ENCODE data around the gene SLC25A52.
"Not testable (repeated sequence)": the region's sequence is repeated elsewhere in the genome, so short reads cannot be mapped to it uniquely, and the experiment has no call there.

SLC25A52 gene, protein sequence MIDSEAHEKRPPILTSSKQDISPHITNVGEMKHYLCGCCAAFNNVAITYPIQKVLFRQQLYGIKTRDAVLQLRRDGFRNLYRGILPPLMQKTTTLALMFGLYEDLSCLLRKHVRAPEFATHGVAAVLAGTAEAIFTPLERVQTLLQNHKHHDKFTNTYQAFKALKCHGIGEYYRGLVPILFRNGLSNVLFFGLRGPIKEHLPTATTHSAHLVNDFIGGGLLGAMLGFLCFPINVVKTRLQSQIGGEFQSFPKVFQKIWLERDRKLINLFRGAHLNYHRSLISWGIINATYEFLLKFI

GRCh38 chr18:31760695-31761094 lies at the start of gene SLC25A52:
TSS of gene SLC25A52 (minus strand) at chr18:31760880. CDS start at chr18:31760661, 219 bp downstream.
- Histone ChIP-seq H3K27me3 (ENCODE audit: insufficient read depth, insufficient read length) (no peaks in the 10 kb centered on the region), H3K9ac (ENCODE audit: insufficient read length, low read depth) (no peak within 1 kb of the TSS), H3K4me3 (ENCODE audit: insufficient read length, low read depth) (no peak within 1 kb of the TSS), H3K4me1 (ENCODE audit: insufficient read depth, insufficient read length) (no peaks in the 10 kb centered on the region), H3K36me3 (ENCODE audit: insufficient read depth, insufficient read length, low read length) (no peaks in the 10 kb centered on the region), H3K9me3 (ENCODE audit: insufficient read depth, low read length) (no peaks in the 10 kb centered on the region)
- DNase-seq (ENCODE audit: low read depth, low spot score): no peak
- TF ChIP-seq ZNF274 (IDR thresholded peaks at IDR 0.05; ENCODE audit: low read depth, low read length) (no peak), SUZ12 (IDR thresholded peaks at IDR 0.05; ENCODE audit: extremely low read depth, insufficient read depth, insufficient read length) (no peak), YY1 (IDR thresholded peaks at IDR 0.05; ENCODE audit: insufficient read depth, insufficient read length) (no peak)

GRCh38 chr18:31809049-31809448 lies 48.4 kb upstream of the SLC25A52 start:
- H3K9ac ChIP-seq (ENCODE audit: insufficient read length, low read depth); H3K9me3 ChIP-seq (ENCODE audit: insufficient read depth, low read length); H3K36me3 ChIP-seq (ENCODE audit: insufficient read depth, insufficient read length, low read length); H3K27me3 ChIP-seq (ENCODE audit: insufficient read depth, insufficient read length); DNase-seq (ENCODE audit: low read depth, low spot score); H3K4me3 ChIP-seq (ENCODE audit: insufficient read length, low read depth); H3K4me1 ChIP-seq (ENCODE audit: insufficient read depth, insufficient read length): not testable (repeated sequence)

DNA sequence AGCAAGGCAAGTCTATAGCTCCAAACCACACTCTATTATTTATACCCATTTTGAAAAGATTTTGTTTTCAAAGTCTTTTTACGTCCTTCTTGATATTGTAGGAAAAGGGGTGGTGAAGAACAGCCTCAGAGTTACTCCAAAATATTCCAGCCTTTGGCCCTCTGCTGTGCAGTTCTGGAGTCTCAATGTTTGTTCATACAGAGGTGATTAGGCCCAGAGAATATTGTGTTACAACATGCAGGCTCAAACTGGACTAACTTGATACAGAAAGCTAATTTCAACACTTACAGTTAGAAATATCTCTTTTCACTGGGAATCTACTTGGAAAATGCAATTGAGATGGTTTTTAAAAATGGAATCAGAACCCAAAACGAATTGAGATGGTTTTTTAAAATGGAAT lies 40.4 kb upstream of the SLC25A52 start:
- no peaks in the 10 kb centered on the region for H3K4me1 ChIP-seq (ENCODE audit: insufficient read depth, insufficient read length)
- TF ChIP-seq YY1 (IDR thresholded peaks at IDR 0.05; ENCODE audit: insufficient read depth, insufficient read length) (no peak), ZNF274 (IDR thresholded peaks at IDR 0.05; ENCODE audit: low read depth, low read length) (no peak), SUZ12 (IDR thresholded peaks at IDR 0.05; ENCODE audit: extremely low read depth, insufficient read depth, insufficient read length) (no peak)
- H3K36me3 ChIP-seq (ENCODE audit: insufficient read depth, insufficient read length, low read length): no peaks in the 10 kb centered on the region
- H3K9ac ChIP-seq (ENCODE audit: insufficient read length, low read depth): no peak overlapping the region
- H3K9me3 ChIP-seq (ENCODE audit: insufficient read depth, low read length): no peaks in the 10 kb centered on the region
- H3K4me3 ChIP-seq (ENCODE audit: insufficient read length, low read depth): no peak overlapping the region
- H3K27me3 ChIP-seq (ENCODE audit: insufficient read depth, insufficient read length): no peaks in the 10 kb centered on the region
- DNase-seq (ENCODE audit: low read depth, low spot score): no peak

DNA sequence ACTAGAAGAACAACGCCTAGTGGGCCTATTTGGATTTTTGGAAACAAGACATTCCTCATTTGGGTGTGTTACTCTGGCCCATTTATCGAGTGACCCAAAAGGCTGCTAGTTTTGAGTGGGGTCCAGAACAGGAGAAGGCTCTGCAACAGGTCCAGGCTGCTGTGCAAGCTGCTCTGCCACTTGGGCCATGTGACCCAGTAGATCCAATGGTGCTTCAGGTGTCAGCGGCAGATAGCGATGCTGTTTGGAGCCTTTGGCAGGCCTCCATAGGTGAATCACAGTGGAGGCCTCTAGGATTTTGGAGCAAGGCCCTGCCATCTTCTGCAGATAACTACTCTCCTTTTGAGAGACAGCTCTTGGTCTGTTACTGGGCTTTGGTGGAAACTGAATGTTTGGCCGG lies 38.6 kb upstream of the SLC25A52 start:
- H3K27me3 ChIP-seq (ENCODE audit: insufficient read depth, insufficient read length); H3K4me3 ChIP-seq (ENCODE audit: insufficient read length, low read depth); H3K36me3 ChIP-seq (ENCODE audit: insufficient read depth, insufficient read length, low read length); H3K9me3 ChIP-seq (ENCODE audit: insufficient read depth, low read length); H3K9ac ChIP-seq (ENCODE audit: insufficient read length, low read depth); H3K4me1 ChIP-seq (ENCODE audit: insufficient read depth, insufficient read length); DNase-seq (ENCODE audit: low read depth, low spot score): not testable (repeated sequence)

- no peaks in the 10 kb centered on the region for H3K9me3 ChIP-seq (ENCODE audit: insufficient read depth, low read length)
- H3K4me1 ChIP-seq (ENCODE audit: insufficient read depth, insufficient read length): no peaks in the 10 kb centered on the region
- H3K36me3 ChIP-seq (ENCODE audit: insufficient read depth, insufficient read length, low read length): no peaks in the 10 kb centered on the region
- no peak for DNase-seq (ENCODE audit: low read depth, low spot score)
- no peak overlapping the region for H3K4me3 ChIP-seq (ENCODE audit: insufficient read length, low read depth)
- no peaks in the 10 kb centered on the region for H3K27me3 ChIP-seq (ENCODE audit: insufficient read depth, insufficient read length)
- no peak overlapping the region for H3K9ac ChIP-seq (ENCODE audit: insufficient read length, low read depth)
- TF ChIP-seq ZNF274 (IDR thresholded peaks at IDR 0.05; ENCODE audit: low read depth, low read length) (no peak), SUZ12 (IDR thresholded peaks at IDR 0.05; ENCODE audit: extremely low read depth, insufficient read depth, insufficient read length) (no peak), YY1 (IDR thresholded peaks at IDR 0.05; ENCODE audit: insufficient read depth, insufficient read length) (no peak)
Observed at GRCh38 chr18:31798399-31798798, 37.7 kb upstream of the SLC25A52 start.

- no peak overlapping the region for H3K9ac ChIP-seq (ENCODE audit: insufficient read length, low read depth)
- H3K4me3 ChIP-seq (ENCODE audit: insufficient read length, low read depth): no peak overlapping the region
- H3K4me1 ChIP-seq (ENCODE audit: insufficient read depth, insufficient read length): no peaks in the 10 kb centered on the region
- H3K27me3 ChIP-seq (ENCODE audit: insufficient read depth, insufficient read length): no peaks in the 10 kb centered on the region
- TF ChIP-seq ZNF274 (IDR thresholded peaks at IDR 0.05; ENCODE audit: low read depth, low read length) (no peak), SUZ12 (IDR thresholded peaks at IDR 0.05; ENCODE audit: extremely low read depth, insufficient read depth, insufficient read length) (no peak), YY1 (IDR thresholded peaks at IDR 0.05; ENCODE audit: insufficient read depth, insufficient read length) (no peak)
- DNase-seq (ENCODE audit: low read depth, low spot score): no peak
- no peaks in the 10 kb centered on the region for H3K9me3 ChIP-seq (ENCODE audit: insufficient read depth, low read length)
- H3K36me3 ChIP-seq (ENCODE audit: insufficient read depth, insufficient read length, low read length): no peaks in the 10 kb centered on the region
Observed at GRCh38 chr18:31795747-31796146, 35.1 kb upstream of the SLC25A52 start.

- no peak for TF ChIP-seq ZNF274 (IDR thresholded peaks at IDR 0.05; ENCODE audit: low read depth, low read length)
- no peak for TF ChIP-seq YY1 (IDR thresholded peaks at IDR 0.05; ENCODE audit: insufficient read depth, insufficient read length)
- TF ChIP-seq SUZ12 (IDR thresholded peaks at IDR 0.05; ENCODE audit: extremely low read depth, insufficient read depth, insufficient read length): no peak
- H3K9me3 ChIP-seq (ENCODE audit: insufficient read depth, low read length): no peaks in the 10 kb centered on the region
- no peaks in the 10 kb centered on the region for H3K27me3 ChIP-seq (ENCODE audit: insufficient read depth, insufficient read length)
- no peak overlapping the region for H3K4me3 ChIP-seq (ENCODE audit: insufficient read length, low read depth)
- no peaks in the 10 kb centered on the region for H3K4me1 ChIP-seq (ENCODE audit: insufficient read depth, insufficient read length)
- no peak for DNase-seq (ENCODE audit: low read depth, low spot score)
- H3K9ac ChIP-seq (ENCODE audit: insufficient read length, low read depth): no peak overlapping the region
- no peaks in the 10 kb centered on the region for H3K36me3 ChIP-seq (ENCODE audit: insufficient read depth, insufficient read length, low read length)
Observed at GRCh38 chr18:31793531-31793930, 32.9 kb upstream of the SLC25A52 start.

GRCh38 chr18:31792580-31792911 lies 31.9 kb upstream of the SLC25A52 start:
- H3K36me3 ChIP-seq (ENCODE audit: insufficient read depth, insufficient read length, low read length): no peaks in the 10 kb centered on the region
- H3K4me1 ChIP-seq (ENCODE audit: insufficient read depth, insufficient read length): no peaks in the 10 kb centered on the region
- no peak overlapping the region for H3K4me3 ChIP-seq (ENCODE audit: insufficient read length, low read depth)
- H3K9me3 ChIP-seq (ENCODE audit: insufficient read depth, low read length): no peaks in the 10 kb centered on the region
- H3K27me3 ChIP-seq (ENCODE audit: insufficient read depth, insufficient read length): no peaks in the 10 kb centered on the region
- H3K9ac ChIP-seq (ENCODE audit: insufficient read length, low read depth): no peak overlapping the region
- DNase-seq (ENCODE audit: low read depth, low spot score): no peak
- TF ChIP-seq ZNF274 (IDR thresholded peaks at IDR 0.05; ENCODE audit: low read depth, low read length): no peak
- no peak for TF ChIP-seq YY1 (IDR thresholded peaks at IDR 0.05; ENCODE audit: insufficient read depth, insufficient read length)
- TF ChIP-seq SUZ12 (IDR thresholded peaks at IDR 0.05; ENCODE audit: extremely low read depth, insufficient read depth, insufficient read length): no peak
